ENCODE results near the gene MGRN1.
"Not testable (repeated sequence)": the region's sequence is repeated elsewhere in the genome, so short reads cannot be mapped to it uniquely, and the experiment has no call there.

MGRN1 gene

DNA sequence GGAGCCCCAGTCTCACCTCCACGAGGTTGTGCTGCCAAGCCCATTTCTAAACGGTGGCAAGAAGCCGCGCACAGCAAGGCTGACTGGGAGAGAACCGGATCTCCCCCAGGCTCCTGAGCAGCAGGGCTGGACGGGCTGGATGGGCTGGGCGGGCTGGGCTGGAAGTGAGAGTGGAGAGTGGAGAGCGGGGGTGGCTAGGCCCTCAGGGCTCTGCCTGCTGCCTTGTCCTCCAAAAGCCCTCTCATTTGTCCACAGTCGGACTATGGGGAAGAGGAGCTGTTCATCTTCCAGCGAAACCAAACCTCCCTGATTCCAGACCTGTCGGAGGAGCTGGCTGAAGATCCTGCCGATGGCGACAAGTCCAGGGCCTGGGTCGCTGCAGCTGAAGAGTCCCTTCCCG is 112.9 kb downstream of the MGRN1 start:
- H3K36me3 Mint-ChIP-seq: no peaks in the 10 kb centered on the region
- H3K27ac Mint-ChIP-seq: no peak overlapping the region
- no peaks in the 10 kb centered on the region for H3K27me3 Mint-ChIP-seq
- H3K4me1 Mint-ChIP-seq (ENCODE audit: low read depth): peaks cover 16% of the 10 kb centered on the region
- no peak overlapping the region for H3K4me3 Mint-ChIP-seq
- H3K9me3 Mint-ChIP-seq (ENCODE audit: low read depth): no peaks in the 10 kb centered on the region

DNA sequence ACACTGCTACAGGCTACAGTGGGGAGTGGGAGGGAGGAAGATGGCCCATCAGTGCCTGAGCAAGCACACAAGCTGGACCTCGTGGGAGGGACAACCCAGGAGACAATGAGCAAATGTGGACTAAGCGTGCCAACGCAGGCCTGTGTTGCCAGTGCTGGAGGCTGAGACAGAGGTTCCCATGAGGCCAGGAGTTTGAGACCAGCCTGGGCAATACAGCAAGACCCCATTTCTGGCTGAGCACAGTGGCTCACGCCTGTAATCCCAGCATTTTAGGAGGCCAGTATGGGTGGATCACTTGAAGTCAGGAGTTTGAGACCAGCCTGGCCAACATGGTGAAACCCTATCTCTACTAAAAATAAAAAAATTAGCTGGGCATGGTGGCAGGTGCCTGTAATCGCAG is 113.7 kb downstream of the MGRN1 start:
- not testable (repeated sequence) for H3K36me3 Mint-ChIP-seq; H3K9me3 Mint-ChIP-seq (ENCODE audit: low read depth); H3K27ac Mint-ChIP-seq; H3K4me3 Mint-ChIP-seq; H3K27me3 Mint-ChIP-seq
- peaks cover 17% of the 10 kb centered on the region for H3K4me1 Mint-ChIP-seq (ENCODE audit: low read depth)
